ENCODE data around the gene GPD1L. TPM values are rescaled to one million over a fixed set of nuclear protein-coding genes. Genes with fewer than 3 reads are reported as not detected.

The GPD1L gene
- total RNA-seq, 1 donor, result 10.1 TPM

DNA sequence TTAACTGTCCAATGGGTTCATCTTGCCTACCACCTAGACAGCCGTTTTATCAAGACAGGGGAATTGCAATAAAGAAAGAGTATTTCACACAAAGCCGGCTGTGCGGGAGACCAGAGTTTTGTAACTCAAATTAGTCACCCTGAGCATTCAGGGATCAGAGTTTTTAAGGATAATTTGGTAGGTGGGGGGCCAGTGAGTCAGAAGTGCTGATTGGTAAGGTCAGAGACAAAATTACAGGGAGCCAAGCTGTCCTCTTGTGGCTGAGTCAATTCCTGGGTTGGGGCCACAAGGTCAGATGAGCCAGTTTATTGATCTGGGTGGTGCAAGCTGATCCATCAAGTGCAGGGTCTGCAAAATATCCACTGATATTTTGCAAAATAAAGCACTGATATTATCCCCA, 29.9 kb upstream of the GPD1L start:
- H4K20me1 ChIP-seq (ENCODE audit: insufficient read depth, low read length), result no peaks in the 10 kb centered on the region
- no peaks in the 10 kb centered on the region for H3K27me3 ChIP-seq (ENCODE audit: insufficient read depth, low read length)
- no peak overlapping the region for H2AFZ ChIP-seq (ENCODE audit: low read length)
- H3K4me1 ChIP-seq (ENCODE audit: insufficient read depth, low read length), result peaks cover 11% of the 10 kb centered on the region
- no peak overlapping the region for H3K4me3 ChIP-seq (ENCODE audit: insufficient read depth, low read length)
- H3K9me3 ChIP-seq (ENCODE audit: low read depth, low read length), result no peaks in the 10 kb centered on the region
- H3K4me2 ChIP-seq (ENCODE audit: insufficient read depth, low read length), result peak overlapping the region; percentile 4
- TF ChIP-seq, protein P1, sequence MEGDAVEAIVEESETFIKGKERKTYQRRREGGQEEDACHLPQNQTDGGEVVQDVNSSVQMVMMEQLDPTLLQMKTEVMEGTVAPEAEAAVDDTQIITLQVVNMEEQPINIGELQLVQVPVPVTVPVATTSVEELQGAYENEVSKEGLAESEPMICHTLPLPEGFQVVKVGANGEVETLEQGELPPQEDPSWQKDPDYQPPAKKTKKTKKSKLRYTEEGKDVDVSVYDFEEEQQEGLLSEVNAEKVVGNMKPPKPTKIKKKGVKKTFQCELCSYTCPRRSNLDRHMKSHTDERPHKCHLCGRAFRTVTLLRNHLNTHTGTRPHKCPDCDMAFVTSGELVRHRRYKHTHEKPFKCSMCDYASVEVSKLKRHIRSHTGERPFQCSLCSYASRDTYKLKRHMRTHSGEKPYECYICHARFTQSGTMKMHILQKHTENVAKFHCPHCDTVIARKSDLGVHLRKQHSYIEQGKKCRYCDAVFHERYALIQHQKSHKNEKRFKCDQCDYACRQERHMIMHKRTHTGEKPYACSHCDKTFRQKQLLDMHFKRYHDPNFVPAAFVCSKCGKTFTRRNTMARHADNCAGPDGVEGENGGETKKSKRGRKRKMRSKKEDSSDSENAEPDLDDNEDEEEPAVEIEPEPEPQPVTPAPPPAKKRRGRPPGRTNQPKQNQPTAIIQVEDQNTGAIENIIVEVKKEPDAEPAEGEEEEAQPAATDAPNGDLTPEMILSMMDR (IDR thresholded peaks at IDR 0.05; ENCODE audit: extremely low read depth, low read depth, low read length), result no peak
- no peaks in the 10 kb centered on the region for H3K79me2 ChIP-seq (ENCODE audit: insufficient read depth, low read length)
- H3K27ac ChIP-seq (ENCODE audit: low read depth, low read length), result no peak overlapping the region
- no peaks in the 10 kb centered on the region for H3K36me3 ChIP-seq (ENCODE audit: insufficient read depth, low read length)
- no peak for DNase-seq (ENCODE audit: insufficient read length, low spot score, missing footprints)

DNA sequence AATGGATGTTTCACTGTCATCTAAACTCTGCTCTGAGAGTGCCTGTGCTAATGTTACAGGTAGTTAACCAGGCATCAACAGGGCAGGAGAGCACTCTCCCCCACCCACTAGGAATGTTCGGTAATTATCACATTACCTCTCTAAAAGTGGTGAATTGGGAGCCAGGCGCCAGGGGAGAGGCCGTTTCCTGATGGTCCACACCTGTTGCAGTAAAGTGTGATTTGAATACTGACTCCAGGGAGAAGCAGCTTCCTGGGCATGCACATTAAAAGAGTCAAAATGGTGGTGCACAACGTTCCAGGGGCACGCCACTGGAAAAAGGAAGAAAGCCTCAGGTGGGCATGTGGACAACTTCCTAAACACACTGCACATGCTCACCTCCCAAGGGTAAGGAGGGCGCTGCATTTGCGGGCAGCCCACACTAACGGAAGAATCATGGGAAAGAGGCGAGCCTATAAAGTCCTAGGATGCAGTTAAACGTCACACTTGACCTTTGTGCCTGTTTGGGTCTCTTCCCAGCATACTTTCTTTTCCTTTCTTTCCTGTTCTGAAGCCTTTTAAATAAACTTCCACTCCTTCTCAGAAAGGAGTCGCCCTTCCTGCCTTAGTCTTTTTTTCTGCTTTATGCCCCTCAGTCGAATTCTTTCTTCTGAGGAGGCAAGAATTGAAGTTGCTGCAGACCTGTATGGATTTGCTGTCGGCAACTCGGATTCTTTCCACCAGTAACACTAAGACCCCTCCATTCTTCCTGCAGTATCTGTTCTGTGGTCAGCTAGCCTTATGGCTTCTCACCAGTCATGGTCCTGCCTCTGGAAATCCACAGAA, 28.9 kb upstream of the GPD1L start:
- no peaks in the 10 kb centered on the region for H4K20me1 ChIP-seq (ENCODE audit: insufficient read depth, low read length)
- no peak overlapping the region for H3K27ac ChIP-seq (ENCODE audit: low read depth, low read length)
- peaks cover 12% of the 10 kb centered on the region for H3K4me1 ChIP-seq (ENCODE audit: insufficient read depth, low read length)
- H2AFZ ChIP-seq (ENCODE audit: low read length), result peak overlapping the region; percentile 65
- no peak for DNase-seq (ENCODE audit: insufficient read length, low spot score, missing footprints)
- H3K4me3 ChIP-seq (ENCODE audit: insufficient read depth, low read length), result peak overlapping the region; percentile 16
- H3K4me2 ChIP-seq (ENCODE audit: insufficient read depth, low read length), result peak overlapping the region; percentile 43
- H3K36me3 ChIP-seq (ENCODE audit: insufficient read depth, low read length), result no peaks in the 10 kb centered on the region
- H3K27me3 ChIP-seq (ENCODE audit: insufficient read depth, low read length), result no peaks in the 10 kb centered on the region
- TF ChIP-seq, protein P1 (IDR thresholded peaks at IDR 0.05; ENCODE audit: extremely low read depth, low read depth, low read length), result peak; percentile 5
- no peaks in the 10 kb centered on the region for H3K79me2 ChIP-seq (ENCODE audit: insufficient read depth, low read length)
- H3K9me3 ChIP-seq (ENCODE audit: low read depth, low read length), result no peaks in the 10 kb centered on the region

DNA sequence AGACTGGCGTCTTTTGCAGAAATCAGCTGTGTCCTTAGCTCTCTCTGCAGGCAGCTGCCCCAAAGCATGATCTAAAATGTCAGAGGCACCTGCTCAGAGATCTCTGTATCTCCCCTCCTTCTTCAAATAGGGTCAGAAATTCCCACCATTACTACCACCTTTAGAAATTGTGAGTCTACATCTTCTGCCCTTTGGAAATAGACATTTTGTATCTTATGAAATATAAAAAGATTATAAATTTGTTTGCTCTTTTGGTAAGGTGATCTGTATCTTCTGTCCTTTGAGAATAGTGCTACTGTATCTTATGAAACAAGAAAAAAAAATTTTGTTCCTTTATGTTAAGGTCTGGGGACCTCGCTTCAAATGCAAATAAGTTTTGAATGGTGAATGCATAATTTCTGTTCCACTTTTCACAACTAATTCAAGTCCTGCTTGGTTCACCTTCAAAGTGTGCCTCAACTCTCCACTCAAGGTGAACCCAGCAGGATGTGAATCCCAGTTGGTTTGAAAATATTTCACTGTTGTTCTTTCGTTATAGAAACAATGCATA, 28.3 kb upstream of the GPD1L start:
- no peaks in the 10 kb centered on the region for H3K9me3 ChIP-seq (ENCODE audit: low read depth, low read length)
- H2AFZ ChIP-seq (ENCODE audit: low read length), result peak overlapping the region; percentile 65
- no peak overlapping the region for H3K27ac ChIP-seq (ENCODE audit: low read depth, low read length)
- H3K4me1 ChIP-seq (ENCODE audit: insufficient read depth, low read length), result peaks cover 15% of the 10 kb centered on the region
- H3K4me3 ChIP-seq (ENCODE audit: insufficient read depth, low read length), result no peak overlapping the region
- H3K79me2 ChIP-seq (ENCODE audit: insufficient read depth, low read length), result no peaks in the 10 kb centered on the region
- H3K4me2 ChIP-seq (ENCODE audit: insufficient read depth, low read length), result no peak overlapping the region
- TF ChIP-seq, protein P1 (IDR thresholded peaks at IDR 0.05; ENCODE audit: extremely low read depth, low read depth, low read length), result no peak
- H3K27me3 ChIP-seq (ENCODE audit: insufficient read depth, low read length), result no peaks in the 10 kb centered on the region
- H3K36me3 ChIP-seq (ENCODE audit: insufficient read depth, low read length), result no peaks in the 10 kb centered on the region
- peak; percentile 43 for DNase-seq (ENCODE audit: insufficient read length, low spot score, missing footprints)
- H4K20me1 ChIP-seq (ENCODE audit: insufficient read depth, low read length), result no peaks in the 10 kb centered on the region

DNA sequence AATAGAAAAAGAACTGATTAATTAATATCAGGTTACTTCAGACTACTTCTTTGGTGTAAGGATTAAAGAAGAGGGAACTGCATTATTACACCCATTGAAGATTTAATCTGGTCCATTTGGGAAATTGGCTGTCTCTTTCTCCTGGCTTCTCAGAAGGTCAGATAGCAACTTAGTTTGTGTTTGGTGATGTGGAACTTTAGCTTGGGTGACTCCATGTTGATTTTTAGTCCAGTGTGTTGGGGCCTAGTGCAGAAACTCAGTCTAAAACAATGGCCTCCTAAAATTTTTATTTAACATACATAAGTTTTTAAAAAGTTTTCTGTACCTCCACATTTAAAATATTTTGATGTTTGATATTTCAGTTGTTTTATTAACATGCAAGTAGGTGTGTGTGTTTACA, 27.6 kb upstream of the GPD1L start:
- H3K9me3 ChIP-seq (ENCODE audit: low read depth, low read length), result no peaks in the 10 kb centered on the region
- peaks cover 15% of the 10 kb centered on the region for H3K4me1 ChIP-seq (ENCODE audit: insufficient read depth, low read length)
- no peak for DNase-seq (ENCODE audit: insufficient read length, low spot score, missing footprints)
- no peaks in the 10 kb centered on the region for H3K27me3 ChIP-seq (ENCODE audit: insufficient read depth, low read length)
- TF ChIP-seq, protein P1 (IDR thresholded peaks at IDR 0.05; ENCODE audit: extremely low read depth, low read depth, low read length), result no peak
- H3K4me2 ChIP-seq (ENCODE audit: insufficient read depth, low read length), result no peak overlapping the region
- H3K79me2 ChIP-seq (ENCODE audit: insufficient read depth, low read length), result no peaks in the 10 kb centered on the region
- H3K4me3 ChIP-seq (ENCODE audit: insufficient read depth, low read length), result no peak overlapping the region
- no peaks in the 10 kb centered on the region for H4K20me1 ChIP-seq (ENCODE audit: insufficient read depth, low read length)
- H3K36me3 ChIP-seq (ENCODE audit: insufficient read depth, low read length), result no peaks in the 10 kb centered on the region
- no peak overlapping the region for H3K27ac ChIP-seq (ENCODE audit: low read depth, low read length)
- H2AFZ ChIP-seq (ENCODE audit: low read length), result no peak overlapping the region
